WTC11 (cell line): Measurements from ENCODE around the gene FNDC3B.

Experiments used
- ATF1 ChIP-seq: sonication (generic); formaldehyde crosslinking; IDR thresholded peaks from 2 replicates; pipeline ENCODE4 v1.8.1; 2023; ENCODE audit warnings: mild to moderate bottlenecking, moderate library complexity, missing genetic modification reagents
- GRHL2 ChIP-seq: fragments of 250-450 bp; sonication (Bioruptor Pico); IDR thresholded peaks from 2 replicates; pipeline ENCODE4 v1.8.0; 2022; ENCODE audit warnings: mild to moderate bottlenecking, moderate library complexity; ENCODE audit not compliant: insufficient replicate concordance, severe bottlenecking
- NR1H2 ChIP-seq: sonication (generic); formaldehyde crosslinking; IDR thresholded peaks from 2 replicates; pipeline ENCODE4 v1.9.0; 2021; ENCODE audit warnings: mild to moderate bottlenecking, moderate library complexity, missing genetic modification reagents
- NR2C2 ChIP-seq: sonication (generic); formaldehyde crosslinking; IDR thresholded peaks from 2 replicates; pipeline ENCODE4 v1.8.0; 2022; ENCODE audit warnings: mild to moderate bottlenecking, missing genetic modification reagents
- SMAD4 ChIP-seq: sonication (generic); formaldehyde crosslinking; IDR thresholded peaks from 2 replicates; pipeline ENCODE4 v1.8.0; 2022; ENCODE audit warnings: mild to moderate bottlenecking, missing genetic modification reagents
- SP1 ChIP-seq: sonication (generic); formaldehyde crosslinking; conservative IDR thresholded peaks from 2 replicates; pipeline ENCODE4 v1.8.1; 2022; ENCODE audit warnings: missing genetic modification reagents
- ZNF281 ChIP-seq: sonication (generic); formaldehyde crosslinking; IDR thresholded peaks from 2 replicates; pipeline ENCODE4 v1.8.0; 2023; ENCODE audit warnings: mild to moderate bottlenecking, missing genetic modification reagents
- TF ChIP-seq, protein P1 (sequence below): sonication (generic); formaldehyde crosslinking; IDR thresholded peaks from 2 replicates; pipeline ENCODE4 v1.8.1; 2022; ENCODE audit warnings: low read depth, missing genetic modification reagents, borderline replicate concordance
- TF ChIP-seq, protein P2 (sequence below): fragments of 200-600 bp; IDR thresholded peaks from 2 replicates; pipeline ENCODE4 v1.8.0; 2022; ENCODE audit warnings: antibody characterized with exemption

DNA sequence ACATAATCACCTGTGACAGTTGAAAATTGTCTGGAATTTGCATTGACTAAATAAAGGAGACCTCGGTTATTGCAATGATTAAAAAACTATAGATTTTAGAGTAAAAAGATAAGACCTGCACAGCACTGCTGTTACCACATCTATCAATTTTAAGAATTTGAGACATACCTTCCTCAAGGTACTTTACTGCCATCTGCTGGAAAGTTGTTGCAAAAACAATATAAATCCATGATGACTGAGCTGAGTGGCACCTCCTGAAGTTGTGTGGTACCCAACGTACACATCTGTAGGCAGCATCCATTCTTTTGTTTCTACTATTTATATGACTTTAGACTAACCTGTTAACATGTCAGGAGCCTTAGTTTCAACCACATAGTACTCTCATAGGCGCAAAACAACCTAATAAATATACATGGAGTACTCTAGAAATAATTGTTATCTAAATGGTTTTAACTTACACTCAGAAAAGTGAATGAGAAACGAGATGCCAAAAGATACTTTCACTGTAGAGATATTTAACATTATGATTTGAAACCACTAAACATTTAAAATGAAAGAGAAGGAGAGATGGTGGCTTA, 302.2 kb downstream of the FNDC3B start:
- TF ChIP-seq GRHL2 (CRISPR knock-in tag) (no peak), SMAD4 (CRISPR knock-in tag) (no peak), ZNF281 (CRISPR knock-in tag) (no peak), NR1H2 (CRISPR knock-in tag) (no peak), SP1 (no peak), NR2C2 (CRISPR knock-in tag) (no peak), ATF1 (CRISPR knock-in tag) (no peak)
- TF ChIP-seq, protein P1, sequence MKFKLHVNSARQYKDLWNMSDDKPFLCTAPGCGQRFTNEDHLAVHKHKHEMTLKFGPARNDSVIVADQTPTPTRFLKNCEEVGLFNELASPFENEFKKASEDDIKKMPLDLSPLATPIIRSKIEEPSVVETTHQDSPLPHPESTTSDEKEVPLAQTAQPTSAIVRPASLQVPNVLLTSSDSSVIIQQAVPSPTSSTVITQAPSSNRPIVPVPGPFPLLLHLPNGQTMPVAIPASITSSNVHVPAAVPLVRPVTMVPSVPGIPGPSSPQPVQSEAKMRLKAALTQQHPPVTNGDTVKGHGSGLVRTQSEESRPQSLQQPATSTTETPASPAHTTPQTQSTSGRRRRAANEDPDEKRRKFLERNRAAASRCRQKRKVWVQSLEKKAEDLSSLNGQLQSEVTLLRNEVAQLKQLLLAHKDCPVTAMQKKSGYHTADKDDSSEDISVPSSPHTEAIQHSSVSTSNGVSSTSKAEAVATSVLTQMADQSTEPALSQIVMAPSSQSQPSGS, result no peak
- TF ChIP-seq, protein P2, sequence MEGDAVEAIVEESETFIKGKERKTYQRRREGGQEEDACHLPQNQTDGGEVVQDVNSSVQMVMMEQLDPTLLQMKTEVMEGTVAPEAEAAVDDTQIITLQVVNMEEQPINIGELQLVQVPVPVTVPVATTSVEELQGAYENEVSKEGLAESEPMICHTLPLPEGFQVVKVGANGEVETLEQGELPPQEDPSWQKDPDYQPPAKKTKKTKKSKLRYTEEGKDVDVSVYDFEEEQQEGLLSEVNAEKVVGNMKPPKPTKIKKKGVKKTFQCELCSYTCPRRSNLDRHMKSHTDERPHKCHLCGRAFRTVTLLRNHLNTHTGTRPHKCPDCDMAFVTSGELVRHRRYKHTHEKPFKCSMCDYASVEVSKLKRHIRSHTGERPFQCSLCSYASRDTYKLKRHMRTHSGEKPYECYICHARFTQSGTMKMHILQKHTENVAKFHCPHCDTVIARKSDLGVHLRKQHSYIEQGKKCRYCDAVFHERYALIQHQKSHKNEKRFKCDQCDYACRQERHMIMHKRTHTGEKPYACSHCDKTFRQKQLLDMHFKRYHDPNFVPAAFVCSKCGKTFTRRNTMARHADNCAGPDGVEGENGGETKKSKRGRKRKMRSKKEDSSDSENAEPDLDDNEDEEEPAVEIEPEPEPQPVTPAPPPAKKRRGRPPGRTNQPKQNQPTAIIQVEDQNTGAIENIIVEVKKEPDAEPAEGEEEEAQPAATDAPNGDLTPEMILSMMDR, result peak; percentile 26; the same call in 1 of the 2 replicates
